Common myeloid progenitor, CD34-positive (primary cell): ENCODE data around the gene JMJD8.

ENCODE experiments used
- CTCF ChIA-PET: fragments of 350-600 bp; sonication (Branson Sonifier 250); formaldehyde crosslinking; loops from one replicate; lab custom pipeline; 2021; ENCODE audit warnings: antibody characterized with exemption; lab: Charles Lee
- POLR2A ChIA-PET: fragments of 350-600 bp; sonication (Branson Sonifier 250); formaldehyde crosslinking; loops from one replicate; lab custom pipeline; 2021; ENCODE audit warnings: antibody characterized with exemption; lab: Charles Lee
- DNase-seq, 3 donors: peaks; one replicate each; pipeline versions ENCODE4 v3.0.0 to v3.0.0-alpha.2; 2013
- H3K27ac ChIP-seq, 2 experiments: 1 replicate in 1 of 2; 2 replicates in 1 of 2; pipeline ENCODE4 v1.7.0; 2013; ENCODE audit warnings: inconsistent platforms in 2 of 2, low read length in 2 of 2, mild to moderate bottlenecking in 2 of 2, low read depth in 1 of 2, moderate library complexity in 1 of 2; ENCODE audit not compliant: severe bottlenecking in 2 of 2, insufficient read depth in 1 of 2, poor library complexity in 1 of 2
- H3K27me3 ChIP-seq, 5 experiments: replicated peaks in 2 of 5; 1 replicate in 3 of 5; 2 replicates in 2 of 5; pipeline versions ENCODE4 v1.6.1 to v1.7.0; 2013; ENCODE audit warnings: low read length in 4 of 5, mild to moderate bottlenecking in 2 of 5, moderate library complexity in 2 of 5, inconsistent platforms in 1 of 5; ENCODE audit not compliant: insufficient read depth in 5 of 5, control insufficient read depth in 4 of 5
- H3K36me3 ChIP-seq, 4 experiments: 1 replicate in 2 of 4; 2 replicates in 2 of 4; pipeline versions ENCODE4 v1.6.1 to v1.7.0; 2013; ENCODE audit warnings: low read length in 3 of 4, control low read depth in 1 of 4, mild to moderate bottlenecking in 1 of 4; ENCODE audit not compliant: control insufficient read depth in 4 of 4, insufficient read depth in 4 of 4
- H3K4me1 ChIP-seq, 4 experiments: 1 replicate in 3 of 4; 2 replicates in 1 of 4; pipeline versions ENCODE4 v1.6.1 to v1.7.1; 2013; ENCODE audit warnings: low read length in 3 of 4, mild to moderate bottlenecking in 3 of 4, control low read depth in 1 of 4, inconsistent platforms in 1 of 4, moderate library complexity in 1 of 4; ENCODE audit not compliant: control insufficient read depth in 4 of 4, insufficient read depth in 4 of 4; ENCODE audit errors: control extremely low read depth in 1 of 4
- H3K4me3 ChIP-seq, 7 experiments: 1 replicate in 4 of 7; 2 replicates in 3 of 7; pipeline versions ENCODE4 v1.5.1 to v1.7.0; 2013; ENCODE audit warnings: mild to moderate bottlenecking in 7 of 7, low read length in 6 of 7, moderate library complexity in 6 of 7, inconsistent platforms in 2 of 7, low read depth in 2 of 7, control low read depth in 1 of 7; ENCODE audit not compliant: insufficient read depth in 4 of 7, control insufficient read depth in 1 of 7; ENCODE audit errors: extremely low read depth in 1 of 7
- H3K9me3 ChIP-seq, 5 experiments: 1 replicate in 4 of 5; 2 replicates in 1 of 5; pipeline versions ENCODE4 v1.6.1 to v1.7.1; 2013; ENCODE audit warnings: low read length in 4 of 5, mild to moderate bottlenecking in 2 of 5, inconsistent platforms in 1 of 5, low read depth in 1 of 5, moderate library complexity in 1 of 5; ENCODE audit not compliant: control insufficient read depth in 4 of 5, insufficient read depth in 2 of 5; ENCODE audit errors: control extremely low read depth in 1 of 5
- WGBS: methylation state at CpG from one replicate; pipeline ENCODE4 v1.1.5; 2013; ENCODE audit not compliant: insufficient coverage; 5-methylcytosine and 5-hydroxymethylcytosine counted together

The JMJD8 gene

DNA sequence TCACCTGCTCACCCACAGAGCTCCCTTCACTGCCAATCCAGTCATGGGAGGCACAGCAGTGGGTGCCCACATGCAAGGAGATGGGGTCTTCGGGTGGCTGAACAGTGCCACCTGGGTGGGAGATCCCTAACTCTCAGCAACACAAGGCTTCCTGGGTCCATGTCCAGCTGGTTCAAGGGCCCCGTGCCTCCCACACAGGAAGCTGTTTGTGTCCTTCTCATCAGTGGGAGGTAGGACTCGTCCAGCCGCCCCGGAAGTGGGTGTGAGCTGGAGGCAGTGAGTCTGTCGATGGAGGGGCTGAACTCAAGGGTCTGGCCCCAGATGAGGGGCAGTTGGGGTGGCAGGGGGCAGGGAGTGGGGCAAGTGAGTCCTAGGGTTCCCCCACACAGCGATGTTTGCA lies 19.9 kb upstream of the JMJD8 start:
- no peak for DNase-seq
- peaks cover 0 to 97% (median 28%) of the 10 kb centered on the region in 5 experiments for H3K27me3 ChIP-seq
- no peaks in the 10 kb centered on the region for H3K9me3 ChIP-seq
- H3K27ac ChIP-seq = no peak overlapping the region
- H3K4me3 ChIP-seq = no peak overlapping the region
- POLR2A ChIA-PET = no interaction called here
- H3K4me1 ChIP-seq = peaks cover 0 to 9% (median 3%) of the 10 kb centered on the region in 4 experiments
- no peaks in the 10 kb centered on the region for H3K36me3 ChIP-seq
- 93% methylated on average over 6 of the region's 7 CpGs for WGBS
- CTCF ChIA-PET = interaction anchor here (0.6 to 2.6 kb wide), 3 partner anchors 8 to 1218 kb away, joined by 3 to 7 read pairs (median 6); no protein-coding TSS in a partner anchor

DNA sequence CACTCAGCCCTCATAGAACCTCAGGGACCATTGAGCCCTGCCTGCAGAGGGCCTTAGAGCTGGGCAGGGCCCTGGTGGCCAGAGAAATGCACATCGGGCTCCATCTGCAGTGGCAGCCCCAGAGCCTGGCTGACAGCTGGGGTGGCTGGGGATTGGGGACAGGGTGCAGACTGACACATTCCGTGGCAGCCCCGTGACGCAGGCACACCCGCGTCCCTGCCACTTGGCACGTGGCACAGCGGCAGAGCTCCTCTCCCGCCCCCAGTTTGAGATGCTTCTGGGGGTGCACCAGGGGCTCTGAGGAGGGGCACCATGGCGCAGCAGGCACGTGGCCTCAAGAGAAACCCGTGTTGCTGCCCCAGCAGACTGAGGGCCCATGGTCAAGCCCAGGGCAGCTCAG lies 19.3 kb upstream of the JMJD8 start:
- no peaks in the 10 kb centered on the region for H3K36me3 ChIP-seq
- H3K4me3 ChIP-seq = no peak overlapping the region
- 88% methylated on average over 12 of the region's 12 CpGs for WGBS
- peaks cover 0 to 97% (median 29%) of the 10 kb centered on the region in 5 experiments for H3K27me3 ChIP-seq
- no peak for DNase-seq
- ChIA-PET POLR2A (no interaction called here), CTCF (interaction anchor here (1.3 to 2.6 kb wide), 3 partner anchors 8 to 11 kb away, joined by 4 to 7 read pairs (median 6); no protein-coding TSS in a partner anchor)
- H3K4me1 ChIP-seq = peaks cover 0 to 9% (median 3%) of the 10 kb centered on the region in 4 experiments
- no peak overlapping the region for H3K27ac ChIP-seq
- H3K9me3 ChIP-seq = no peaks in the 10 kb centered on the region

GRCh38 chr16:702341-702740 lies 18.2 kb upstream of the JMJD8 start:
- ChIA-PET CTCF (interaction anchor here (1.0 to 1.8 kb wide), 6 partner anchors 9 to 80 kb away, joined by 3 to 7 read pairs (median 3); no protein-coding TSS in a partner anchor), POLR2A (interaction anchor here (0.6 to 0.7 kb wide), 2 partner anchors 12 to 816 kb away, joined by 3 read pairs; partner anchors contain the start of gene WDR24)
- 93% methylated on average over 13 of the region's 19 CpGs for WGBS
- Histone ChIP-seq H3K36me3 (no peaks in the 10 kb centered on the region), H3K4me3 (no peak overlapping the region), H3K27me3 (peaks cover 0 to 96% (median 29%) of the 10 kb centered on the region in 5 experiments), H3K27ac (no peak overlapping the region), H3K9me3 (no peaks in the 10 kb centered on the region), H3K4me1 (peaks cover 0 to 9% (median 3%) of the 10 kb centered on the region in 4 experiments)
- no peak for DNase-seq

- peaks cover 0 to 94% (median 30%) of the 10 kb centered on the region in 5 experiments for H3K27me3 ChIP-seq
- no peaks in the 10 kb centered on the region for H3K36me3 ChIP-seq
- 6% methylated on average over 62 of the region's 76 CpGs for WGBS
- H3K27ac ChIP-seq = no peak overlapping the region
- ChIA-PET CTCF (interaction anchor here (1.4 kb wide), 2 partner anchors 10 to 31 kb away, joined by 3 read pairs; no protein-coding TSS in a partner anchor), POLR2A (no interaction called here)
- peak in 2 of 3 donors; percentile 53 for DNase-seq
- no peaks in the 10 kb centered on the region for H3K9me3 ChIP-seq
- H3K4me1 ChIP-seq = peaks cover 0 to 7% (median 3%) of the 10 kb centered on the region in 4 experiments
- no peak overlapping the region for H3K4me3 ChIP-seq
Observed at GRCh38 chr16:700684-701584, 16.8 kb upstream of the JMJD8 start.

DNA sequence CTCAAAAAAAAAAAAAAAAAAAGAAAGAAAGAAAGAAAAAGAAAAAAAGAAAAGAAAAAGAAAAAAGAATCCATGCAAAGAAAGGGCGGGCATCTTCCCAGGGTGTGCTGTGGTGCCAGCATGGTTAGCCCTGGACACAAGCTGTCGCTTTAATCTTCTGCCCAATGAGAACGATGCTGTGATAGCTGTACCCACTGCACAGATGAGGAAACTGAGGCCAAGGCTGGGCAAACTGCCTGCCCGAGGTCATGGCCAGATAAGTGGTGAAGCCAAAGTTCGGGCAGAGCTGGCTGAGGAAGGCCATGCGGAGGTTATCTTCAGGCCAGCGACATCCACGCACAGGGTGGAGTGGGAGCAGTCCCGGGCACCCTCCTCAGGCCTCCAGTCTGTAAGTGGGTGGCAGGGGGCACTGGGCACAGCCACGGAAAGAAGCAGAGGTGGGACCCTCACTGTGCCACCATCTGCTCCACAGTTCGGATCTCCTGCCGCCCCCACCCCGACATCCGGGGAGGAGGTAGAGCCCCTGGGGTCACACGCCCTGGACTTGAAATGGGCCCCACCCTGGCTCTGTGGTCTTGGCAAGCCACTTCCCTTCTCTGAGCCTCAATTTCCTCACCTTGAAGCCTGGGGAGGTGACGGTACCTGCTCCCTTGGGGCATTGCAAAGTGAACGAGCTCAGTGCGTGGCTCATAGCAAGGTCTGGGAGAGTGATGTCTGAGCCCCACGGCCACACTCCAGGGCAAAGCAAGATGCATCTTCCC lies 15.0 kb upstream of the JMJD8 start:
- ChIA-PET POLR2A (no interaction called here), CTCF (interaction anchor here (1.2 kb wide), 1 partner anchor 13 kb away, joined by 4 read pairs; no protein-coding TSS in a partner anchor)
- 80% methylated on average over 17 of the region's 19 CpGs for WGBS
- Histone ChIP-seq H3K27me3 (peaks cover 0 to 97% (median 26%) of the 10 kb centered on the region in 5 experiments), H3K4me1 (peaks cover 0 to 20% (median 17%) of the 10 kb centered on the region in 4 experiments), H3K9me3 (no peaks in the 10 kb centered on the region), H3K36me3 (no peaks in the 10 kb centered on the region), H3K4me3 (no peak overlapping the region), H3K27ac (no peak overlapping the region)
- DNase-seq = no peak

- ChIA-PET CTCF (interaction anchor here (1.1 to 2.2 kb wide), 3 partner anchors 9 to 15 kb away, joined by 3 to 7 read pairs (median 6); partner anchors contain the start of gene FBXL16), POLR2A (interaction anchor here (0.7 kb wide), 1 partner anchor 15 kb away, joined by 3 read pairs; the partner anchor contains the start of gene STUB1)
- Histone ChIP-seq H3K27me3 (peaks cover 3 to 91% (median 15%) of the 10 kb centered on the region in 5 experiments), H3K9me3 (no peaks in the 10 kb centered on the region), H3K36me3 (no peaks in the 10 kb centered on the region), H3K4me3 (peak overlapping the region in 4 of 7 experiments; percentile 6 to 61 (median 57)), H3K4me1 (peaks cover 0 to 24% (median 21%) of the 10 kb centered on the region in 4 experiments), H3K27ac (no peak overlapping the region)
- peak in 1 of 3 donors; percentile 55 for DNase-seq
- WGBS = 3% methylated on average over 71 of the region's 71 CpGs
Observed at GRCh38 chr16:695355-696089, 11.4 kb upstream of the JMJD8 start.
